SK-N-SH (cell line): ENCODE results near the gene ENOX2. TPM values are rescaled to one million over a fixed set of nuclear protein-coding genes. Genes with fewer than 3 reads are reported as not detected.

ENCODE experiments used
- CTCF ChIA-PET: fragments of 300-600, 350-600 bp; formaldehyde crosslinking; extraction: SDS; loops from one replicate; lab custom pipeline; 2021; lab: Yijun Ruan, JAX
- POLR2A ChIA-PET: fragments of 350-600 bp; sonication (Branson Sonifier 250); formaldehyde crosslinking; extraction: SDS; loops from one replicate; lab custom pipeline; 2020; ENCODE audit warnings: antibody characterized with exemption, inconsistent platforms; lab: Yijun Ruan, JAX
- DNase-seq: peaks from one replicate; pipeline ENCODE4 v3.0.0; 2012
- H2AFZ ChIP-seq: fragments of 200-600 bp; sonication (generic); 2 replicates; pipeline ENCODE4 v1.8.1; 2016; ENCODE audit warnings: antibody characterized with exemption, mild to moderate bottlenecking, low read depth
- H3F3A ChIP-seq: fragments of 200-600 bp; sonication (generic); replicated peaks from 2 replicates; pipeline ENCODE3; 2016; ENCODE audit warnings: antibody characterized with exemption, mild to moderate bottlenecking; ENCODE audit not compliant: insufficient read depth
- H3K27ac ChIP-seq, 2 experiments: fragments of 200-500 bp in 1 of 2; fragments of 200-600 bp in 1 of 2; sonication (Bioruptor generic) in 1 of 2; sonication (generic), shearing (Covaris generic) in 1 of 2; 2 replicates each; pipeline versions ENCODE4 v1.5.1 to v1.6.1; 2014 to 2016; ENCODE audit warnings: low read depth in 2 of 2, inconsistent platforms in 1 of 2, low read length in 1 of 2, mild to moderate bottlenecking in 1 of 2, mixed read lengths in 1 of 2
- H3K27me3 ChIP-seq: fragments of 200-600 bp; sonication (generic), shearing (Covaris generic); 2 replicates; pipeline ENCODE4 v1.6.1; 2016; ENCODE audit warnings: mixed run types; ENCODE audit not compliant: insufficient read depth
- H3K36me3 ChIP-seq, 2 experiments: fragments of 200-500 bp in 1 of 2; fragments of 200-600 bp in 1 of 2; sonication (Bioruptor generic) in 1 of 2; sonication (generic) in 1 of 2; replicated peaks in 1 of 2; 2 replicates each; pipeline versions ENCODE3 to v1.5.1; 2014 to 2016; ENCODE audit warnings: low read length in 1 of 2, mild to moderate bottlenecking in 1 of 2; ENCODE audit not compliant: insufficient read depth in 2 of 2, control insufficient read depth in 1 of 2
- H3K4me1 ChIP-seq, 2 experiments: fragments of 200-500 bp in 1 of 2; fragments of 200-600 bp in 1 of 2; sonication (Bioruptor generic) in 1 of 2; sonication (generic), shearing (Covaris generic) in 1 of 2; 2 replicates each; pipeline versions ENCODE4 v1.5.1 to v1.6.1; 2014 to 2016; ENCODE audit warnings: low read depth in 1 of 2, low read length in 1 of 2, mixed run types in 1 of 2; ENCODE audit not compliant: insufficient read depth in 2 of 2, control insufficient read depth in 1 of 2
- H3K4me2 ChIP-seq: fragments of 200-600 bp; sonication (generic), shearing (Covaris generic); 2 replicates; pipeline ENCODE4 v1.6.1; 2017; ENCODE audit warnings: mixed run types
- H3K4me3 ChIP-seq, 2 experiments: fragments of 200-500 bp in 1 of 2; fragments of 200-600 bp in 1 of 2; sonication (Bioruptor generic) in 1 of 2; sonication (generic), shearing (Covaris generic) in 1 of 2; 2 replicates each; pipeline versions ENCODE4 v1.5.1 to v1.8.1; 2014 to 2016; ENCODE audit warnings: low read depth in 2 of 2, inconsistent platforms in 1 of 2, low read length in 1 of 2, mild to moderate bottlenecking in 1 of 2, mixed read lengths in 1 of 2, moderate library complexity in 1 of 2
- H3K79me2 ChIP-seq: fragments of 200-600 bp; sonication (generic); 2 replicates; pipeline ENCODE4 v1.8.1; 2017; ENCODE audit warnings: mild to moderate bottlenecking; ENCODE audit not compliant: insufficient read depth
- H3K9ac ChIP-seq: fragments of 200-600 bp; sonication (generic); 2 replicates; pipeline ENCODE4 v1.6.1; 2017; ENCODE audit warnings: mixed run types
- H3K9me2 ChIP-seq: fragments of 200-600 bp; sonication (generic); 2 replicates; pipeline ENCODE4 v1.6.1; 2017; ENCODE audit warnings: mixed run types
- H3K9me3 ChIP-seq: fragments of 200-600 bp; sonication (generic); 2 replicates; pipeline ENCODE4 v1.6.1; 2017; ENCODE audit warnings: mixed run types, mild to moderate bottlenecking, moderate library complexity
- H4K20me1 ChIP-seq: fragments of 200-600 bp; sonication (generic); 2 replicates; pipeline ENCODE4 v1.6.1; 2017; ENCODE audit warnings: mild to moderate bottlenecking, mixed run types; ENCODE audit not compliant: insufficient read depth
- EP300 ChIP-seq, 2 experiments: IDR thresholded peaks; 2 replicates each; pipeline versions ENCODE4 v1.4.0 to v1.6.1; 2012; ENCODE audit warnings: borderline replicate concordance in 1 of 2, low read depth in 1 of 2, low read length in 1 of 2
- FOXJ3 ChIP-seq: sonication (generic); formaldehyde crosslinking; IDR thresholded peaks from 2 replicates; pipeline ENCODE4 v1.5.1; 2020; ENCODE audit warnings: mild to moderate bottlenecking, missing genetic modification reagents
- GATA2 ChIP-seq: sonication (generic); formaldehyde crosslinking; IDR thresholded peaks from 2 replicates; pipeline ENCODE4 v1.5.0; 2020; ENCODE audit warnings: mild to moderate bottlenecking, missing genetic modification reagents
- JUND ChIP-seq: IDR thresholded peaks from 2 replicates; pipeline ENCODE4 v1.4.0; 2012
- MEF2A ChIP-seq: IDR thresholded peaks from 2 replicates; pipeline ENCODE4 v1.4.0; 2012; ENCODE audit warnings: low read depth, borderline replicate concordance
- NFIC ChIP-seq: IDR thresholded peaks from 2 replicates; pipeline ENCODE4 v1.4.0; 2012; ENCODE audit warnings: borderline replicate concordance
- POLR2AphosphoS5 ChIP-seq: IDR thresholded peaks from 2 replicates; pipeline ENCODE4 v1.6.1; 2012; ENCODE audit warnings: low read depth, low read length
- RCOR1 ChIP-seq: fragments of 150-350 bp; IDR thresholded peaks from 2 replicates; pipeline ENCODE4 v1.6.1; 2017; ENCODE audit warnings: antibody characterized with exemption, low read length
- RXRA ChIP-seq: IDR thresholded peaks from 2 replicates; pipeline ENCODE4 v1.4.0; 2012; ENCODE audit warnings: low read depth, mild to moderate bottlenecking, borderline replicate concordance
- SIN3A ChIP-seq: IDR thresholded peaks from 2 replicates; pipeline ENCODE4 v1.6.1; 2012; ENCODE audit warnings: low read depth, mild to moderate bottlenecking, low read length, moderate library complexity, borderline replicate concordance
- YY1 ChIP-seq: IDR thresholded peaks from 2 replicates; pipeline ENCODE4 v1.4.0; 2012; ENCODE audit warnings: low read depth, mild to moderate bottlenecking
- WGBS: methylation state at CpG from one replicate; pipeline ENCODE4 v1.1.6; 2017; ENCODE audit warnings: low lambda C conversion rate; 5-methylcytosine and 5-hydroxymethylcytosine counted together
- polyA plus RNA-seq, 3 experiments: library from polyadenylated mRNA; depleted of rRNA; stranded (reverse); fragments of >200 nt; gene quantifications; 2 replicates each; pipeline ENCODE4 v1.2.3, GENCODE V29; 2012
- TF ChIP-seq, protein P1 (sequence below): IDR thresholded peaks from 2 replicates; pipeline ENCODE4; 2012
- TF ChIP-seq, protein P2 (sequence below): IDR thresholded peaks from 2 replicates; pipeline ENCODE4 v1.4.0; 2012; ENCODE audit warnings: low read depth

ENOX2 gene
- polyA plus RNA-seq, 1 of the 3 experiments (the other 2 are of a cell fraction): 8.8 TPM

DNA sequence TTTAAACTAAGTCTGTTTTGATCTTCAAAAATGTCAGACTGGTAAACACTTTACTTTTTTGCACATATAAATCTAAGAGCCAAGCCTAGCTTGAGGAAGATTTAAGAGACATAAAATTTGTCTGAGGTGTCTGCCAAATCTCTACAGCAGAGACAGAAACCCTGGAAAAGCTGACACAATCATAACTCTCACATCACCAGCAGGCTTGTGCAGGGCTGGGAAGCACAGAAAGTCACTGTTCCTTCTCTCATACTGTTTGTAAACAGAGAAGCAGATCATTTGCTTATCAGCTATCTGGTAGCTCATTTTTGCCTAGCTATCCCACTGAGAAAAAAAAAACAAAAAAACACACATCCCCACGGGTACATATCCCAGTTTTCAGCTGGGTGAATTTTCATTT, 7.0 kb downstream of the ENOX2 start:
- CTCF ChIA-PET: interaction anchor here (0.7 kb wide), 1 partner anchor 21 kb away, joined by 3 read pairs; no protein-coding TSS in a partner anchor
- no peaks in the 10 kb centered on the region for H3K9me3 ChIP-seq
- H4K20me1 ChIP-seq: no peaks in the 10 kb centered on the region; the same call in 1 of the 2 replicates
- no peak for TF ChIP-seq YY1
- TF ChIP-seq GATA2 (CRISPR knock-in tag): 0 out of 2 replicates have a peak, but pooled peaks have one; percentile 27
- TF ChIP-seq, all 33 proteins: peak for 1
- Histone ChIP-seq H3K4me3 (no peak overlapping the region), H3F3A (no peaks in the 10 kb centered on the region), H3K27ac (peak overlapping the region in 1 of 2 experiments; percentile 50; a peak in 2 of 4 replicates), H3K9me2 (no peaks in the 10 kb centered on the region), H3K27me3 (no peaks in the 10 kb centered on the region), H2AFZ (no peak overlapping the region), H3K36me3 (peaks cover 6% of the 10 kb centered on the region in 2 experiments), H3K9ac (no peak overlapping the region), H3K4me1 (no peaks in the 10 kb centered on the region; a peak in 2 of 4 replicates), H3K79me2 (no peaks in the 10 kb centered on the region), H3K4me2 (no peak overlapping the region)
- DNase-seq: peak; percentile 4
- WGBS: 19% methylated on average over 1 of the region's 1 CpG
- POLR2A ChIA-PET: no interaction called here

DNA sequence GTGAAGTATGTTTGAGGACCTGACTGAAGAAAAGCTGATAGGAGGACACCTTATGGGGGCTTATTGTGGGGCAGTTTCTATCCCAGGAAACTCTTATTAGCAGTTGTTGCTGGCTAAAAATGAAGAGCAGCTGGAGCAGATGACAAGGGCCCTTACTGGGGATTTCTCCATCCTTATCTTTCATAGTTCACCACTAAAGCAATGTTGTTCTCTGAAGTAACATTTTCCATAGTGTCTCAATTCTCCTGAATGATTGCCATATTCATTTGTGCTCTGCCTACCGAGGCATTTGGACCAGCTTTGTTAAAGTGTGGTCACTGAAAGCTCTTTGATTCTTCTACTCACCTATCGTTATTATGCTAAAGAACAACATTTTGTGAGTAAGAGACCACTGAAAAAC, 7.7 kb downstream of the ENOX2 start:
- Histone ChIP-seq H3K27me3 (no peaks in the 10 kb centered on the region), H3K9me3 (no peaks in the 10 kb centered on the region), H4K20me1 (no peaks in the 10 kb centered on the region; the same call in 1 of the 2 replicates), H3K27ac (no peak overlapping the region; a peak in 1 of 4 replicates), H2AFZ (no peak overlapping the region), H3K4me3 (no peak overlapping the region), H3K4me2 (no peak overlapping the region), H3K9ac (no peak overlapping the region), H3K4me1 (no peaks in the 10 kb centered on the region; a peak in 2 of 4 replicates), H3K79me2 (no peaks in the 10 kb centered on the region), H3F3A (no peaks in the 10 kb centered on the region), H3K36me3 (peaks cover 6% of the 10 kb centered on the region in 2 experiments), H3K9me2 (no peaks in the 10 kb centered on the region)
- TF ChIP-seq NFIC (no peak), JUND (no peak), POLR2AphosphoS5 (no peak), EP300 (IDR thresholded peaks at IDR 0.05; ENCODE audit: borderline replicate concordance in 1 of 2, low read depth in 1 of 2, low read length in 1 of 2) (no peak), MEF2A (no peak), FOXJ3 (CRISPR knock-in tag) (no peak), RXRA (no peak), SIN3A (no peak), RCOR1 (no peak)
- TF ChIP-seq, protein P1, sequence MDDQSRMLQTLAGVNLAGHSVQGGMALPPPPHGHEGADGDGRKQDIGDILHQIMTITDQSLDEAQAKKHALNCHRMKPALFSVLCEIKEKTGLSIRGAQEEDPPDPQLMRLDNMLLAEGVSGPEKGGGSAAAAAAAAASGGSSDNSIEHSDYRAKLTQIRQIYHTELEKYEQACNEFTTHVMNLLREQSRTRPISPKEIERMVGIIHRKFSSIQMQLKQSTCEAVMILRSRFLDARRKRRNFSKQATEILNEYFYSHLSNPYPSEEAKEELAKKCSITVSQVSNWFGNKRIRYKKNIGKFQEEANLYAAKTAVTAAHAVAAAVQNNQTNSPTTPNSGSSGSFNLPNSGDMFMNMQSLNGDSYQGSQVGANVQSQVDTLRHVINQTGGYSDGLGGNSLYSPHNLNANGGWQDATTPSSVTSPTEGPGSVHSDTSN: no peak
- TF ChIP-seq, protein P2, sequence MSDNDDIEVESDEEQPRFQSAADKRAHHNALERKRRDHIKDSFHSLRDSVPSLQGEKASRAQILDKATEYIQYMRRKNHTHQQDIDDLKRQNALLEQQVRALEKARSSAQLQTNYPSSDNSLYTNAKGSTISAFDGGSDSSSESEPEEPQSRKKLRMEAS: no peak
- CTCF ChIA-PET: interaction anchor here (1.3 kb wide), 1 partner anchor 21 kb away, joined by 6 read pairs; no protein-coding TSS in a partner anchor
- no peak for DNase-seq
- 74% methylated on average over 2 of the region's 2 CpGs for WGBS
- POLR2A ChIA-PET: no interaction called here
